ENCODE results near the gene PSORS1C2.

PSORS1C2 gene

GRCh38 chr6:31135710-31136109 lies 3.2 kb downstream of the PSORS1C2 start:
- no peak for DNase-seq

GRCh38 chr6:31132806-31133205 lies 6.1 kb downstream of the PSORS1C2 start:
- no peak for DNase-seq

GRCh38 chr6:31131595-31131994 lies 7.3 kb downstream of the PSORS1C2 start:
- DNase-seq, result no peak

GRCh38 chr6:31130751-31131150 lies 8.1 kb downstream of the PSORS1C2 start:
- DNase-seq, result no peak

- DNase-seq, result peak; percentile 49
Measured at GRCh38 chr6:31129130-31129529, 9.7 kb downstream of the PSORS1C2 start.

GRCh38 chr6:31128093-31128676 lies 10.7 kb downstream of the PSORS1C2 start:
- DNase-seq, result peak; percentile 67

GRCh38 chr6:31126396-31127175 lies 12.3 kb downstream of the PSORS1C2 start:
- no peak for DNase-seq

GRCh38 chr6:31125586-31126363 lies 13.1 kb downstream of the PSORS1C2 start:
- no peak for DNase-seq

- DNase-seq, result peak; percentile 62
Measured at GRCh38 chr6:31125162-31125561, 13.7 kb downstream of the PSORS1C2 start.

GRCh38 chr6:31122791-31123706 lies 15.8 kb downstream of the PSORS1C2 start:
- DNase-seq, result peak; percentile 33

GRCh38 chr6:31121131-31121790 lies 17.6 kb downstream of the PSORS1C2 start:
- no peak for DNase-seq

- no peak for DNase-seq
Measured at GRCh38 chr6:31120151-31120915, 18.5 kb downstream of the PSORS1C2 start, which contains the start of gene CDSN. Gene CDSN (minus strand): TSS chr6:31120446. CDS start chr6:31120419, 27 bp downstream.

- DNase-seq, result no peak
Measured at GRCh38 chr6:31118178-31118577, 20.7 kb downstream of the PSORS1C2 start.

GRCh38 chr6:31116661-31117385 lies 22.0 kb downstream of the PSORS1C2 start:
- DNase-seq, result peak; percentile 18

- no peak for DNase-seq
Measured at GRCh38 chr6:31115941-31116560, 22.8 kb downstream of the PSORS1C2 start.

- DNase-seq, result peak; percentile 7
Measured at GRCh38 chr6:31114970-31115849, 23.7 kb downstream of the PSORS1C2 start.

GRCh38 chr6:31114541-31114878 lies 24.4 kb downstream of the PSORS1C2 start, which contains the start of gene PSORS1C1:
Gene PSORS1C1 (plus strand): TSS chr6:31114800. CDS start chr6:31129633, 14,833 bp downstream.
- DNase-seq, result no peak

- DNase-seq, result no peak
Measured at GRCh38 chr6:31113861-31114540, 24.9 kb downstream of the PSORS1C2 start.
